Right lobe of liver (tissue), 6 donors: ENCODE results near the gene EOMES. TPM values are rescaled to one million over a fixed set of nuclear protein-coding genes. Genes with fewer than 3 reads are reported as not detected.
A peak's percentile ranks its signal among the peaks of the same experiment; 100 is the strongest.

Experiments used
- ATAC-seq, 4 donors: fragments of 200-7000 bp; cut with Tn5 transposase; one replicate each; pipeline ENCODE4 v1.9.1; 2020; ENCODE audit warnings: mild to moderate bottlenecking in 4 of 4, moderate library complexity in 4 of 4
- DNase-seq, 3 donors: peaks; one replicate each; pipeline ENCODE4 v3.0.0-alpha.2; 2020
- H3K27ac ChIP-seq, 3 donors: fragments of 200-600 bp; one replicate each; pipeline ENCODE4 v1.8.0; 2022
- H3K27me3 ChIP-seq, 2 donors: fragments of 200-600 bp; one replicate each; pipeline ENCODE4 v1.8.0; 2022
- H3K36me3 ChIP-seq, 4 donors: fragments of 200-600 bp; sonication (generic) in 1 of 4; one replicate each; pipeline versions ENCODE4 v1.5.1 to v1.8.0; 2017 to 2022; ENCODE audit warnings: control low read depth in 1 of 4
- H3K4me1 ChIP-seq, 4 donors: fragments of 200-600 bp; sonication (generic) in 1 of 4; one replicate each; pipeline versions ENCODE4 v1.5.1 to v1.8.0; 2017 to 2022; ENCODE audit warnings: control low read depth in 1 of 4
- H3K4me3 ChIP-seq, 3 donors: fragments of 200-600 bp; one replicate each; pipeline ENCODE4 v1.8.0; 2022
- H3K9me3 ChIP-seq, 4 donors: fragments of 200-600 bp; sonication (generic) in 1 of 4; one replicate each; pipeline versions ENCODE4 v1.5.1 to v1.8.0; 2017 to 2022; ENCODE audit warnings: control low read depth in 1 of 4
- POLR2A ChIP-seq: fragments of 450-650 bp; IDR thresholded peaks from one replicate; pipeline ENCODE4 v1.6.1; 2017; ENCODE audit warnings: antibody characterized with exemption, mild to moderate bottlenecking
- WGBS: methylation state at CpG from one replicate; pipeline ENCODE4 v1.1.6; 2018; ENCODE audit warnings: low coverage, low lambda C conversion rate; ENCODE audit not compliant: insufficient coverage; ENCODE audit errors: missing lambda C conversion rate; 5-methylcytosine and 5-hydroxymethylcytosine counted together
- intact Hi-C, 2 donors: fragments of 100-400 bp; cut with DNase I; formaldehyde crosslinking; loops; one replicate each; pipeline versions ENCODE4 v1.11.2 to v1.14.1; 2022
- total RNA-seq, 6 experiments: library from RNA; depleted of rRNA in 2 of 6; stranded (reverse); fragments of >200 nt in 2 of 6; fragmentation: NEBNext Ultra II Directional in 3 of 6; extraction: Animal tissue kit (Norgen Biotek cat#: 25700) in 3 of 6; gene quantifications; one replicate each; pipeline versions ENCODE4 v1.1.0 to v1.2.4, GENCODE V29; 2016 to 2023
- TF ChIP-seq, protein P1 (sequence below), 4 donors: fragments of 200-600 bp in 3 of 4; fragments of 450-650 bp in 1 of 4; IDR thresholded peaks; one replicate each; pipeline versions ENCODE4 v1.5.1 to v1.8.0; 2016 to 2022; ENCODE audit warnings: antibody characterized with exemption in 4 of 4, mild to moderate bottlenecking in 2 of 4
- donor health status: DM: no; HTN: yes; CAD: no.
- donor health status: DM: no; HTN: no; CAD: no.
- donor health status: DM: no; HTN: no; CAD: no.
- donor health status: DM: no; HTN: yes; CAD: no.
- donor health status: DM: no; HTN: yes; CAD: no.

Gene EOMES
- total RNA-seq, 6 experiments from 2014 or later: 0.11 to 1.0 (median 0.33) TPM

DNA sequence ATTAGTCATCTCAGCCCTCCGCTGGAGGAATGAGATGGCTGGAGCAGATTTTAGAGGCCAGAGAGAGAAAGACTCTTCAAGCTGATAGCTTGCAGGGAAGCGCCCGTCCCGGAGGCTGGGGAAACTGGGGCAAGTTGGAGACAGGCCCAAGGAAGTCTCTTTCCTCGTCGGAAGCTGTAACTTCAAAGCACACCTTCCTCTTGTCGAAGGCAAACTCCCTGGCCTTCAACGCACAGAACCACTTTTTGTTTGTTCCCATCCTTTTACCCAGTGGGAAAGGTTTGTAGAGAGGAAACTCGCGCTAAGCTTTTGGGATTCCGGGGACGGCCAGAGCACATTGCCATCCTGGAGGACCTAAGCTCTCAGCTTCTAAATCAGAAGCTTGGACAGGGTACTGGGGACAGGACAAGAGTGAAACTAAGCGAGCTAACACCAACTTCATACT, 900 bp upstream of the EOMES start:
- ATAC-seq (no peak), DNase-seq (no peak)
- H3K4me1 ChIP-seq: peaks cover 0 to 15% (median 5%) of the 10 kb centered on the region in 4 donors
- H3K36me3 ChIP-seq: no peaks in the 10 kb centered on the region
- intact Hi-C loops: no loop called here
- H3K27ac ChIP-seq: no peak overlapping the region
- no peak overlapping the region for H3K4me3 ChIP-seq
- H3K27me3 ChIP-seq: peaks cover 11 to 59% of the 10 kb centered on the region in 2 donors
- TF ChIP-seq, protein P1, sequence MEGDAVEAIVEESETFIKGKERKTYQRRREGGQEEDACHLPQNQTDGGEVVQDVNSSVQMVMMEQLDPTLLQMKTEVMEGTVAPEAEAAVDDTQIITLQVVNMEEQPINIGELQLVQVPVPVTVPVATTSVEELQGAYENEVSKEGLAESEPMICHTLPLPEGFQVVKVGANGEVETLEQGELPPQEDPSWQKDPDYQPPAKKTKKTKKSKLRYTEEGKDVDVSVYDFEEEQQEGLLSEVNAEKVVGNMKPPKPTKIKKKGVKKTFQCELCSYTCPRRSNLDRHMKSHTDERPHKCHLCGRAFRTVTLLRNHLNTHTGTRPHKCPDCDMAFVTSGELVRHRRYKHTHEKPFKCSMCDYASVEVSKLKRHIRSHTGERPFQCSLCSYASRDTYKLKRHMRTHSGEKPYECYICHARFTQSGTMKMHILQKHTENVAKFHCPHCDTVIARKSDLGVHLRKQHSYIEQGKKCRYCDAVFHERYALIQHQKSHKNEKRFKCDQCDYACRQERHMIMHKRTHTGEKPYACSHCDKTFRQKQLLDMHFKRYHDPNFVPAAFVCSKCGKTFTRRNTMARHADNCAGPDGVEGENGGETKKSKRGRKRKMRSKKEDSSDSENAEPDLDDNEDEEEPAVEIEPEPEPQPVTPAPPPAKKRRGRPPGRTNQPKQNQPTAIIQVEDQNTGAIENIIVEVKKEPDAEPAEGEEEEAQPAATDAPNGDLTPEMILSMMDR (IDR thresholded peaks at IDR 0.05): no peak
- no peak for TF ChIP-seq POLR2A
- WGBS: 6% methylated on average over 11 of the region's 13 CpGs
- no peaks in the 10 kb centered on the region for H3K9me3 ChIP-seq

DNA sequence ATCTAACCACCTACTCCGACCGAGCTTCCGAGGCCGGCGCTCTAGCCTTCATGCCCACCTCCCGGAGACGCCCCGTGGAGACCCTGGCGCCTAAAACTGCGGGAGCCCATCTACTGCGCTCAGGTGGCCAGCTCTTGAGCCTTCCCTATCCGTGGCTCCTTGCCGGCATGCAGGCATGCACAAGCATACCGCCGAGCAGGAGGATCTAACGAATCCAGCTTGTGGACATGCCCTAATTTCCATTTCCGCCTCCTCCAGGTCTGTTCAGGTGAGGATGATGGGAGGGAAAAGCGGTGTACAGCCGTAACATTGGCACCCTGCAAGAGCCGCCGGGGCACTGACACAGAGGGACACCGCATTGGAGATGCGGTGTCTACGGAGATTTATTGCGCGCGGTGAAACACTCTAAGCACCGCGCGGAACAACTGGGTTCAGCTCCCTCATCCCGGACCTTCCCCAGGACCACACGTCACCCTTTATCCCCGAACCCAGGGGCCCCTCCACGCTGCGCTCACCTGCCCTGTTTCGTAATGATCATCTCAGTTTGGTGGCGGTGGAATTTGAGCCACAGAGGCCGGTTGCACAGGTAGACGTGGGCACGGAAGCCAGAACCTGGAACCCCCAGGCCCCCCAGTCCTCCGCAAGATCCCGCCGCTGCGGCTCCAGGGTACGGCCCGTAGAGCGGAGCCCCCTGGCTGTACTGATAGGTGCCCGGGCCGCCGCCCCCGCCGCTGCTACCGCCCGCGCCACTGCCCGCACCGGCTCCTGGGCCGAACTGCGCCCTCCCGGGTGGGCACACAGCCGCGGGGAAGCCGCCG, 1.0 kb downstream of the EOMES start:
- H3K27ac ChIP-seq: no peak overlapping the region
- no peaks in the 10 kb centered on the region for H3K9me3 ChIP-seq
- no peak for DNase-seq
- H3K4me1 ChIP-seq: peaks cover 0 to 15% (median 5%) of the 10 kb centered on the region in 4 donors
- H3K4me3 ChIP-seq: peak overlapping the region; percentile 25 to 46 (median 32)
- peaks cover 6 to 50% of the 10 kb centered on the region in 2 donors for H3K27me3 ChIP-seq
- TF ChIP-seq, protein P1 (IDR thresholded peaks at IDR 0.05): no peak
- TF ChIP-seq POLR2A: no peak
- ATAC-seq: peak in 3 of 4 donors; percentile 9 to 57 (median 15)
- intact Hi-C loops: no loop called here
- H3K36me3 ChIP-seq: no peaks in the 10 kb centered on the region
- WGBS: 4% methylated on average over 36 of the region's 64 CpGs

DNA sequence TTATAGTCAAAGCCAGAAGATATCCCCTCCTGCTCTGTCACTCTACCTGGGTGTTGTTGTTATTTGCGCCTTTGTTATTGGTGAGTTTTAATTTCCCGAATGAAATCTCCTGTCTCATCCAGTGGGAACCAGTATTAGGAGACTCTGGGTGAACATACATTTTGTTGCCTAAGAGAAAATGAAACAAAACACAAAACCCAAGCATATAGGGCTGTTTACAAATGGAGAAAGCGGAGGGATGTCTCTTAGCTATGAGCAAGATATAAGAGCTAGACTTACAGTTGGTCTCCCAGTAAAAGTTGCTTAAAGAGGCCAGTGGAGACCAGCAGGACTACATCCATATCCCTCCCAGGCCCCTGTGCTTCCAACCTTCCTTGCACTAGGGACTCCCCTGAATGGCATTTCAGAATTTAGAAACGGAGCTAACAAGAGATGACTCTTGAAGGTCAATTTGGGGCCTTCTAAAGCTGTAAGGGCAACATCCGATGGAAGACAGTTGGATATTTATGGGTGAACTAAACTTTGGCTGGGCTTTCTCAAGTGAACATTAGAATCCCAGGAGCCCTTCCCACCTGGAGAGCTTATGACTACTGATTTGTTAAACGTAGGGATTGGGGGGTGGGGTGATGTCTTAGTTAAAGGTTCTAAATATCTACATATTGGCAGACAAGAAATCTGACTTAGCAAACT, 2.7 kb downstream of the EOMES start:
- TF ChIP-seq POLR2A: no peak
- TF ChIP-seq, protein P1 (IDR thresholded peaks at IDR 0.05): no peak
- H3K27me3 ChIP-seq: peaks cover 6 to 56% of the 10 kb centered on the region in 2 donors
- H3K4me1 ChIP-seq: peaks cover 0 to 23% (median 5%) of the 10 kb centered on the region in 4 donors
- no peak for ATAC-seq
- no peak for DNase-seq
- H3K27ac ChIP-seq: no peak overlapping the region
- intact Hi-C loops: loop anchor here in 1 of 2 donors (10.0 kb wide), 1 partner anchor 605 kb away; no protein-coding TSS in a partner anchor
- WGBS: 49% methylated on average over 6 of the region's 6 CpGs
- H3K36me3 ChIP-seq: no peaks in the 10 kb centered on the region
- no peak overlapping the region for H3K4me3 ChIP-seq
- no peaks in the 10 kb centered on the region for H3K9me3 ChIP-seq

DNA sequence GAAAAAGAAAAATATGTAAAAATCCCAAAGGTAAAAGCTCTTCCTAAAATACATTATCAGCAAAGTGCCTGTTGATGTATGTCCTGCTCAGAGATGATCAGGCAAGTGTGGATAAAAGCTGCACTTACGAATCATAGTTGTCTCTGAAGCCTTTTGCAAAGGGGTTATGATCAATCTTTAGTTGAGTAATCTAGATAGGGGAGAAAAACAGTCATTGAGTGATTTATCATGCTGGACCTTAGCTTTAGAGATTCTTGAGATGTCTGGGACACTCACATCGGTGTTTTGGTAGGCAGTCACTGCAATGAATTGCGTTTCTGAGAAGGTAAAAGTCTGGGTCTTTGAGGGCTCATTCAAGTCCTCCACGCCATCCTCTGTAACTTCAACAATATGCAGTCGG, 3.7 kb downstream of the EOMES start:
- H3K9me3 ChIP-seq: no peaks in the 10 kb centered on the region
- TF ChIP-seq POLR2A: no peak
- TF ChIP-seq, protein P1 (IDR thresholded peaks at IDR 0.05): no peak
- H3K27me3 ChIP-seq: peaks cover 6 to 50% of the 10 kb centered on the region in 2 donors
- H3K4me1 ChIP-seq: peaks cover 0 to 33% (median 5%) of the 10 kb centered on the region in 4 donors
- DNase-seq: no peak
- ATAC-seq: no peak
- H3K36me3 ChIP-seq: no peaks in the 10 kb centered on the region
- 52% methylated on average over 5 of the region's 5 CpGs for WGBS
- intact Hi-C loops: loop anchor here in 1 of 2 donors (10.0 kb wide), 1 partner anchor 606 kb away; no protein-coding TSS in a partner anchor
- H3K27ac ChIP-seq: no peak overlapping the region
- H3K4me3 ChIP-seq: no peak overlapping the region
